Activated gamma-delta T cell (primary cell): ENCODE data around the gene WT1.

ENCODE experiments used
- DNase-seq: peaks from one replicate; lab custom pipeline; 2025; lab: John Stamatoyannopoulos, UW

WT1 gene

GRCh38 chr11:32421992-32422391, 13.3 kb downstream of the WT1 start:
- DNase-seq = no peak

GRCh38 chr11:32420937-32421901, 14.1 kb downstream of the WT1 start:
- DNase-seq = no peak

GRCh38 chr11:32420139-32420538, 15.2 kb downstream of the WT1 start:
- DNase-seq = no peak

GRCh38 chr11:32418836-32419235, 16.5 kb downstream of the WT1 start:
- no peak for DNase-seq

- no peak for DNase-seq
Observed at GRCh38 chr11:32417806-32418205, 17.5 kb downstream of the WT1 start.

- DNase-seq = no peak
Observed at GRCh38 chr11:32416301-32416700, 19.0 kb downstream of the WT1 start.

GRCh38 chr11:32414925-32415324, 20.4 kb downstream of the WT1 start:
- DNase-seq = no peak

GRCh38 chr11:32411942-32412615, 23.3 kb downstream of the WT1 start:
- no peak for DNase-seq

- no peak for DNase-seq
Observed at GRCh38 chr11:32405592-32405991, 29.7 kb downstream of the WT1 start.

GRCh38 chr11:32402836-32403235, 32.5 kb downstream of the WT1 start:
- DNase-seq = no peak

GRCh38 chr11:32400670-32401369, 34.5 kb downstream of the WT1 start:
- no peak for DNase-seq

- no peak for DNase-seq
Observed at GRCh38 chr11:32400196-32400595, 35.1 kb downstream of the WT1 start.

GRCh38 chr11:32396991-32397390, 38.3 kb downstream of the WT1 start:
- DNase-seq = no peak

GRCh38 chr11:32396331-32396730, 39.0 kb downstream of the WT1 start:
- DNase-seq = no peak

GRCh38 chr11:32395127-32395526, 40.2 kb downstream of the WT1 start:
- no peak for DNase-seq

GRCh38 chr11:32392840-32393239, 42.5 kb downstream of the WT1 start:
- DNase-seq = no peak

GRCh38 chr11:32391956-32392553, 43.3 kb downstream of the WT1 start:
- DNase-seq = no peak

- DNase-seq = no peak
Observed at GRCh38 chr11:32391479-32391878, 43.9 kb downstream of the WT1 start.

GRCh38 chr11:32390712-32391111, 44.6 kb downstream of the WT1 start:
- no peak for DNase-seq

- DNase-seq = no peak
Observed at GRCh38 chr11:32388871-32389770, 46.2 kb downstream of the WT1 start.

- DNase-seq = no peak
Observed at GRCh38 chr11:32388365-32388764, 47.0 kb downstream of the WT1 start.
